HL-60 (cell line): ENCODE data around the gene SMARCA1.

Experiments
- DNase-seq, 2 experiments: peaks; one replicate each; pipeline ENCODE4 v3.0.0-alpha.2; 2010 to 2020; ENCODE audit warnings: low read depth in 1 of 2, low spot score in 1 of 2
- H3K27ac ChIP-seq: fragments of 250-450 bp; sonication (Bioruptor Pico); replicated peaks from 2 replicates; pipeline ENCODE4 v1.5.1; 2020; ENCODE audit warnings: mild to moderate bottlenecking, moderate library complexity
- H3K27me3 ChIP-seq: fragments of 250-450 bp; sonication (Bioruptor Pico); 2 replicates; pipeline ENCODE4 v1.5.1; 2021; ENCODE audit warnings: mild to moderate bottlenecking, moderate library complexity; ENCODE audit not compliant: insufficient read depth, poor library complexity, severe bottlenecking
- H3K4me3 ChIP-seq: replicated peaks from 2 replicates; pipeline ENCODE4 v1.5.1; 2011; ENCODE audit warnings: mild to moderate bottlenecking, control low read depth, low read length; ENCODE audit not compliant: insufficient read depth
- GABPA ChIP-seq: IDR thresholded peaks from 2 replicates; pipeline ENCODE4 v1.6.1; 2012; ENCODE audit warnings: low read depth
- POLR2AphosphoS5 ChIP-seq: IDR thresholded peaks from 2 replicates; pipeline ENCODE4 v1.6.1; 2012; ENCODE audit warnings: low read depth
- SPI1 ChIP-seq: IDR thresholded peaks from 2 replicates; pipeline ENCODE4 v1.6.1; 2012; ENCODE audit warnings: low read depth, mild to moderate bottlenecking, borderline replicate concordance
- TF ChIP-seq, protein P1 (sequence below): IDR thresholded peaks from one replicate; pipeline ENCODE4 v1.5.1; 2011; ENCODE audit warnings: low read length, control low read depth, inconsistent platforms; ENCODE audit not compliant: insufficient read depth
- TF ChIP-seq, protein P2 (sequence below): IDR thresholded peaks from 2 replicates; pipeline ENCODE4 v1.6.1; 2012; ENCODE audit warnings: low read depth; ENCODE audit not compliant: insufficient replicate concordance

Gene SMARCA1

DNA sequence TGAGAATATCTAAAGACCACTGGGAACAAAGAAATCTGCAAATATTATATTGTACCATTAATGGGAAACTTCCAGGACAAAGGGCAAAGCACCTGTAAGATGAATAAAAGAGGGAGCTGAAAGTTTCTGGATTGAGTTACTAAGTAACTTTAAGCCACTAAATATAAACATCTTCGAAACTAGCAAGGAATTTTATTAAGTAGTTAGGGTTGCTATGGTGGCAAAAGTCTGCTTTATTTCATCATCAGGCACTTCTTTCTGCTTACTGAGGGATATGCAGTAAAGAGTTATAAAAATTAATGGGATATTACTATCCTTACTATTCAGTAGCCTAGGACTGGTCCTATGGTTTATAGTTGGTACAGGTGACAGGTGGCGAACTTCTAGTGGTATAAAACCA is 33.0 kb downstream of the SMARCA1 start:
- Histone ChIP-seq H3K27me3 (no peaks in the 10 kb centered on the region), H3K4me3 (no peak overlapping the region), H3K27ac (no peak overlapping the region)
- no peak for DNase-seq
- TF ChIP-seq, protein P1, sequence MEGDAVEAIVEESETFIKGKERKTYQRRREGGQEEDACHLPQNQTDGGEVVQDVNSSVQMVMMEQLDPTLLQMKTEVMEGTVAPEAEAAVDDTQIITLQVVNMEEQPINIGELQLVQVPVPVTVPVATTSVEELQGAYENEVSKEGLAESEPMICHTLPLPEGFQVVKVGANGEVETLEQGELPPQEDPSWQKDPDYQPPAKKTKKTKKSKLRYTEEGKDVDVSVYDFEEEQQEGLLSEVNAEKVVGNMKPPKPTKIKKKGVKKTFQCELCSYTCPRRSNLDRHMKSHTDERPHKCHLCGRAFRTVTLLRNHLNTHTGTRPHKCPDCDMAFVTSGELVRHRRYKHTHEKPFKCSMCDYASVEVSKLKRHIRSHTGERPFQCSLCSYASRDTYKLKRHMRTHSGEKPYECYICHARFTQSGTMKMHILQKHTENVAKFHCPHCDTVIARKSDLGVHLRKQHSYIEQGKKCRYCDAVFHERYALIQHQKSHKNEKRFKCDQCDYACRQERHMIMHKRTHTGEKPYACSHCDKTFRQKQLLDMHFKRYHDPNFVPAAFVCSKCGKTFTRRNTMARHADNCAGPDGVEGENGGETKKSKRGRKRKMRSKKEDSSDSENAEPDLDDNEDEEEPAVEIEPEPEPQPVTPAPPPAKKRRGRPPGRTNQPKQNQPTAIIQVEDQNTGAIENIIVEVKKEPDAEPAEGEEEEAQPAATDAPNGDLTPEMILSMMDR, result no peak
- TF ChIP-seq, protein P2, sequence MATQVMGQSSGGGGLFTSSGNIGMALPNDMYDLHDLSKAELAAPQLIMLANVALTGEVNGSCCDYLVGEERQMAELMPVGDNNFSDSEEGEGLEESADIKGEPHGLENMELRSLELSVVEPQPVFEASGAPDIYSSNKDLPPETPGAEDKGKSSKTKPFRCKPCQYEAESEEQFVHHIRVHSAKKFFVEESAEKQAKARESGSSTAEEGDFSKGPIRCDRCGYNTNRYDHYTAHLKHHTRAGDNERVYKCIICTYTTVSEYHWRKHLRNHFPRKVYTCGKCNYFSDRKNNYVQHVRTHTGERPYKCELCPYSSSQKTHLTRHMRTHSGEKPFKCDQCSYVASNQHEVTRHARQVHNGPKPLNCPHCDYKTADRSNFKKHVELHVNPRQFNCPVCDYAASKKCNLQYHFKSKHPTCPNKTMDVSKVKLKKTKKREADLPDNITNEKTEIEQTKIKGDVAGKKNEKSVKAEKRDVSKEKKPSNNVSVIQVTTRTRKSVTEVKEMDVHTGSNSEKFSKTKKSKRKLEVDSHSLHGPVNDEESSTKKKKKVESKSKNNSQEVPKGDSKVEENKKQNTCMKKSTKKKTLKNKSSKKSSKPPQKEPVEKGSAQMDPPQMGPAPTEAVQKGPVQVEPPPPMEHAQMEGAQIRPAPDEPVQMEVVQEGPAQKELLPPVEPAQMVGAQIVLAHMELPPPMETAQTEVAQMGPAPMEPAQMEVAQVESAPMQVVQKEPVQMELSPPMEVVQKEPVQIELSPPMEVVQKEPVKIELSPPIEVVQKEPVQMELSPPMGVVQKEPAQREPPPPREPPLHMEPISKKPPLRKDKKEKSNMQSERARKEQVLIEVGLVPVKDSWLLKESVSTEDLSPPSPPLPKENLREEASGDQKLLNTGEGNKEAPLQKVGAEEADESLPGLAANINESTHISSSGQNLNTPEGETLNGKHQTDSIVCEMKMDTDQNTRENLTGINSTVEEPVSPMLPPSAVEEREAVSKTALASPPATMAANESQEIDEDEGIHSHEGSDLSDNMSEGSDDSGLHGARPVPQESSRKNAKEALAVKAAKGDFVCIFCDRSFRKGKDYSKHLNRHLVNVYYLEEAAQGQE, result no peak
- TF ChIP-seq GABPA (no peak), SPI1 (no peak), POLR2AphosphoS5 (no peak)

DNA sequence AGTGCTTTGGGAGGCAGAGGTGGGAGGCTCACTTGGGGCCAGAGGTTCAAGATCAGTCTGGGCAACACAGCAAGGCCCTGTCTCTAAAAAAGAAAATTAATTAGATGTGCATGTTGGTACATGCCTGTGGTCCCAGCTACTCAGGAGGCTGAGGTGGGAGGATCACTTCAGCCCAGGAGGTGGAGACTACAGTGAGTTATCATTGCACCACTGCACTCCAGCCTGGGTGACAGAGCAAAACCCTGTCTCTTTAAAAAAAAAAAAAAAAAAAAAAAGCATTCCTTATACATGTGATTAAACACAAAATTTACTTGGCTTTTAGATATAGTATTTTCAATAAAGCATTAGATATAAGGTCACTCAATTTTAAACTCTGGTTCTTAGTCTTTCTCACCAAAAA is 34.9 kb downstream of the SMARCA1 start:
- Histone ChIP-seq H3K4me3 (no peak overlapping the region), H3K27ac (no peak overlapping the region), H3K27me3 (no peaks in the 10 kb centered on the region)
- DNase-seq, result no peak
- no peak for TF ChIP-seq POLR2AphosphoS5
- TF ChIP-seq GABPA, result no peak
- no peak for TF ChIP-seq SPI1
- TF ChIP-seq, protein P1, result no peak
- TF ChIP-seq, protein P2, result no peak

DNA sequence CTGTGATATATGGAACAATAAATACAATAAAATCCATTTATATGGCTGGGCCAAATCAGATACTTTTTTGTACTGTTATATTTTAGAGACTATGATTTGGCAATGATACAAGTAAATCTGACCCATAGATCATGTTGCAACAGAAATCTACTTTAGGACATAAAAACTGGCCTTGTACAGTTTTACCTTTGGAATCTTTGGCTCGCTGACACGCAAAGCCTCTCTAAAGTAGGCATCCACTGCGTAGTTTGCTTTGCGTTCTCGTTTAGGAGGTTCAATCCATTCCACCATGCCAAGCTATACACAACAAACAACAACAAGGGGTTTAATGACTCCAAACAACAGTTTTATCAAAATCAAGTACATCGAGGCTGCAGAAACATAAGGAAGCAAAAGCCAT is 42.4 kb downstream of the SMARCA1 start:
- TF ChIP-seq, protein P2, result no peak
- no peak for TF ChIP-seq POLR2AphosphoS5
- no peak for TF ChIP-seq GABPA
- TF ChIP-seq, protein P1, result no peak
- TF ChIP-seq SPI1, result no peak
- no peak for DNase-seq
- no peaks in the 10 kb centered on the region for H3K27me3 ChIP-seq
- no peak overlapping the region for H3K27ac ChIP-seq
- no peak overlapping the region for H3K4me3 ChIP-seq
